Posterior cingulate gyrus (tissue), 11 donors: ENCODE data around the gene IL1RAPL2.

ENCODE experiments used
- DNase-seq, 10 donors: peaks; one replicate each; pipeline versions ENCODE4 v3.0.0 to v3.0.0-alpha.2; 2020 to 2021; ENCODE audit warnings: mixed read lengths in 3 of 10
- intact Hi-C: fragments of 100-400 bp; cut with DNase I; formaldehyde crosslinking; loops from one replicate; pipeline ENCODE4 v1.15.1; 2023

The IL1RAPL2 gene

DNA sequence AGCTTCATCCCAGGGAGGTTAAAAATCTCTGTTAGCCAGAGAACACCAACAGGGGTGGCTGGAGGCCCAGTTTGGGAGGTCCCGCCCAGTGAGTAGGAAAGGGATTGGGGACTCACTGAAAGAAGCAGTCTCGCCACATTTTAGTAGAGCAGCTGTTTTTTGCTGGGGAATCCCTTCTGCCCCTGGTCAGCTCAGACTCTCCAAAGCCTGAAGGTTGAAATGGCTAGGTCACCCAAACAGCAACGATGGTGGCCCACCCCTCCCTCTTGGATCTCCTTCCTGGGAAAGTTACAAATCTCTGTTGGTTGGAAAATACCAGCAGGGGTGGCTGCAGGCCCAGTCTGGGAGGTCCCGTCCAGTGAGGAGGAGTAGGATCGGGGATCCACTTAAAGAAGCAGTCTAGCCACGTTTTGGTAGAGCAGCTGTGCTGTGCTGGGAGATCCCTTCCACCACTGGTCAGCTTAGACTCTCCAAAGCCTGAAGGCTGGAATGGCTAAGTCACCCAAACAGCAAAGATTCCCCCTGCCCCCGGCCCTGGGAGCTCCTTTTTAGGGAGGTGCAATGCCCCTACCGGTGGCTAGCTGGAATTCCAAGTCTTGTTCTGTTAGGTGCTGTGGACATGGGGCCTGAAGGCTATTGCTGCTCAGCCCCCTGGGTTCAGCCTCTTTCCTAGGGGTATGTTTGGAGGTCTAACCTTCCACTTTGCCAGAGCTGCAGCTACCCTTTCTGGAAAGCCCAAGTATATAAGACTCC, 694.5 kb downstream of the IL1RAPL2 start:
- intact Hi-C loops, result no loop called here
- DNase-seq, result no peak

DNA sequence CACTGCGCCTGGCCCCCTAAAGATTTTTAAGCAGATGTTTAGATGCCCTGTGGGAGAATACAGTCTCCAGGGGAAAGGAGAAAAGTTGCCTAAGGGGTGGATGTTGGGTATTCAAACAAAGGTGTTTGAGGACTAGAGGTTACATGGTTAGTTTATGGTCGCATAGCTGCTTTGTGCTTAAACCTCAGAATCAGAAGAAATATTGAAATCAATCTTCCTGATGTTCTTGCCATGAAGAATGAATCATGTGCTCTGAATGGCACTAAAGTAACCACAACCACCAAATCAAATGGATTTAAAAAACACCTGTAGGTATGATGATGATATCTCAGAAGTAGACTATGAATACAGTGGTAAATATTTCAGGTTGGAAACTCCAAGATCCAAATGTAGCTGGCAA, 697.2 kb downstream of the IL1RAPL2 start:
- intact Hi-C loops, result no loop called here
- DNase-seq, result no peak

DNA sequence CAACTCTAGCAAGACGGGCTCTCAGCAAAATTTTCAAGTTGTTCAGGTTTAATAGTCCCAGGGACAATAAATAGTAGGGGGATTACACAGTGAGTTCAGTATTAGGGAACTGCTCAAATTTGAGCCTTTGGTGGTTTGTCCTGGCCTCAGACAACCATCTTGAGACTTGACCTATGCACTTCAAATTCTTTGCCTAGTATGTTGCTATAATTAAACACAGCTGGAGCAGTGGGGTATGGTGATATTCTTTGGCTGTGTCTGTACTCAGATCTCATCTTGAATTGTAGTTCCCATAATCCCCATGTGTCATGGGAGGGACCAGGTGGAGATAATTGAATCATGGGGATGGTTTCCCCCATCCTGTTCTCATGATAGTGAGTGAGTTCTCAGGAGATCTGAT, 697.8 kb downstream of the IL1RAPL2 start:
- intact Hi-C loops, result no loop called here
- no peak for DNase-seq

DNA sequence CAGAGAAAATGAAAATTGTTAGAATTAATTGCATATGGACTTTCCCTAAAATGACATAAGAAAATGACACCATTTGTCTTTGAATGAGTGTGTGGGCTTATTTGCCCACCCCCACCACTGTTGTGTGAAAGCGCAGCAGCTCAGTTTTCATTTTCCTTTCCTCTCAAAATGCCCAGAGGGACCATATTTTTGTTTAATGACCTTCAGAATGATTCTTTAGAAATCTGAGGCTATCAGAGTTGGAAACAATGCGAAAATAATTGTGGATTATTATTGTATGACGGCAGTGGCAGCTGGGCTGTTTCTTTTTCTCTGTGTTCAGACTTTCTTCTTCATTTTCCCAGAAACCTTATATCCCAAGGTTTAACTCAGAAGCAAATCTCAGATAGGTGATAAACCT, 699.1 kb downstream of the IL1RAPL2 start:
- intact Hi-C loops, result no loop called here
- DNase-seq, result no peak

DNA sequence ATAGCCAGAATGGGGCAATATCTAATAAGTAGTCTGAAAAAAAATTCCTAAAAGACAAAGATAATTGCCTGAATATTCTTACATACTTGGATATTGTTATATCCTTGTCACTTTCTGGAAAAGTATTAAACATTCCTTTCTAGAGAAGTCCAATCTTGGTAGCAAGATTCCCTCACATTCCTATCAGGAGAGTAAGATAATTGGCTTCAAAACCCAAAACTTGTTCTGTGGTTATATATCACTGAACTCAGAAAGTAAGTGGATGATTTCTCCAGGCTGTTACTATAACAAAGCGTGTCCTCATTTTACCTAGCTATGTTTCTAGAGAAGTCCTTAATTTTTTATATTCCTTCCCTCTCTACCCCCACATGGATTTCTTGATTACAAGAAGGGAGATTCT, 700.5 kb downstream of the IL1RAPL2 start:
- intact Hi-C loops, result no loop called here
- no peak for DNase-seq

DNA sequence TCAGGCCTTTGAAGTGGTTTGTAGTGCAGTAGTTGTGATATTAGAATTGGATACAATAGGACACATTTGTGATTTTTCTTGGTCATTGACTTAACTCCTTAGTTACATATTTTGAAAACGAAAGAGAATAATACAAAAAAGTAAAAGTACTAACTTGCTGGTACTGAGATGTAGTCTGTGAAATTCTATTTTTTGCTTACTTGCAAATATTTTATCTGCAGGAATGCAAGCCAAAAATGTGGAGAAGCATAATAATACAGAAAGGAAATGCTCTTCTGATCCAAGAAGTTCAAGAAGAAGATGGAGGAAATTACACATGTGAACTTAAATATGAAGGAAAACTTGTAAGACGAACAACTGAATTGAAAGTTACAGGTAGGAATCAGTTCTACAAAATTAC, 701.2 kb downstream of the IL1RAPL2 start:
- intact Hi-C loops, result no loop called here
- no peak for DNase-seq

DNA sequence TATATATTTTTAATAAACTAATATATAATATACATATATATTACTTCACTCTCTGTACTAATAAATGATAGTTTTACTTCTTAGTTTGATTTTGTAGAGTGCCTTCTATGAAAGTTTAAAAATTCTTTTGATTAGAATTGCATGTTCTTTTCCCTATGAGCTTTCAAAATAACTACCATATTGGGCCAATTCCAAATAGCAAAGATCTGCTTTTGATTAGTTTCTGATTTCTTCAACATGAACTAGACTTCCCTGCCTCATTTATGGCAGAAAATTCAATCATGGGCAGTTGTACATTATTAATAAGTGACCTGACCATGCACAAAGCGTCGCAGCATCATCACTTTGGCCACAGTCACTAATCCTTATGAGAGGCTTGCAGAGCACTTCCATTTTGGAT, 703.4 kb downstream of the IL1RAPL2 start:
- intact Hi-C loops, result no loop called here
- DNase-seq, result no peak

DNA sequence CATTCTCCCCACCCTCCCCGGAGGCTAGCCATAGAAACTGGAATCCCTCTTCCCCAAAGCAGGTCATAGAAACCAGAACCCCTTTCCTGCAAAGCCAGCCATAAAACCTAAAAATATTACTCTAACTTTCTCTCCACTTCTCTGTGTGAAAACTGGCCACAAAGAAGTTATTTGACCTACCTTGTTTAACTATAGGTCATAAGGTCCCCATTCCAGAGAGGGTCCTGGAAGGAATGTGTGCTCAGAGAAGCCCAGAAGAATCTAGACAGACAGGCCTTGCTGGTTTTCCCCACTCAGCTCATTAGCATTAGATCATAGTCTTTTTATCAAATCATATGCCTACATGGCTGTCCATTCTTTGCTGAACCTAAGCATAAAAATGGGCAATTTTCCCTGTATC, 707.3 kb downstream of the IL1RAPL2 start:
- no peak for DNase-seq
- intact Hi-C loops, result no loop called here

DNA sequence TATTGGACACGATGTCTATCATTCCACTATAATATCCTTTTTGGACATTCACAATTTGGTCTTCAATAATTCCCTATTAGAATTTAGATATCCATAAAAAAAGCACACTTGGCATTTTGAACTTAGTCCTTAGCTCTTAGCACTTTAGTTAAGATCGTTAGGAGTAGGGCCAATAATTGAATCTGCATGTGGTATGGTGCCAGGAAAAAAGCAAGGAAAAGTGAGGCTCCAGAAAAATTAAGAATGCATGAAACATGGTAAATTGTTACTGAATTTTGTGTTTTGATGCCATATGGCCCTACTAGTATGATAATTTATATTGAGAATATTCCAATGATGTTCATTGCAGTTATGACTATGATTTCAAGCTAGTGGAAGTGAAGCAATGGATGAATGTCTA, 708.1 kb downstream of the IL1RAPL2 start:
- intact Hi-C loops, result no loop called here
- DNase-seq, result no peak

DNA sequence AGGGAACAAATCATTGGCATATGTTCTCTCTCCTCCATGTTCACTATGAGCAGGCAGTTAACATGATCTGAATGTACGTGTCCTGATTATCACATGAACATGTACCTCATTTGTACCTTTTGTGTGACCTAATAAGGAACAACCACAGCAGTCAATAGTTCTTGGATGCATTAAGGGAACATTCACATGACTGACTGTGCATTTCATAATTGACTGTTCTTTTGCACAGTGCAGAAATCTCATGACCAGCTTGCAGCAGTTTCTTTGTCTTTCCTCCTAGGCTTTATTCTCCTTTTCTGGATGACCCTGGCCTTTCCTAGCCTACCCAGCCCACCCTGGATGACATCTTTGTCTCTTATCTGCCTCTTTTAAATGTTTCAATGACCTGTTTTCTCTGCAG, 711.1 kb downstream of the IL1RAPL2 start:
- DNase-seq, result no peak
- intact Hi-C loops, result no loop called here

DNA sequence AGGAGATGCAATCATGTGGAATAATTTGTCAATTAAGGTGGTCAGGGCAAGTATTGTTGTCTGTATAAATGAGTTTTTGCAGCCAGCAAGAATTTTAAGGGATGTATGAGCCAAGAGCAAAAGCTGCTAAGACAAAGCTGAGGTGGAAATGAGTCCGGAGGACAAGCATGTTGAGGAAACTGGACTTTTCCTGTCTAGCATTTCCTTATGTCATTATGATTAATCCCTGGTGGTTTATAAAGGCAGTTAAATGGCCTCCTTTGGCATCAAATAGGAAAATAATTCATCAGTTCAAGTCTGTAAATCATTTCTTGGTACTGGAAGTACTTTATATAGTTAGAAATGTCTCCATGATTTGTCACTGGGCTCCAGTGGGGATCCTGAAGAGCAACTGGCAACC, 716.1 kb downstream of the IL1RAPL2 start:
- intact Hi-C loops, result no loop called here
- DNase-seq, result no peak

DNA sequence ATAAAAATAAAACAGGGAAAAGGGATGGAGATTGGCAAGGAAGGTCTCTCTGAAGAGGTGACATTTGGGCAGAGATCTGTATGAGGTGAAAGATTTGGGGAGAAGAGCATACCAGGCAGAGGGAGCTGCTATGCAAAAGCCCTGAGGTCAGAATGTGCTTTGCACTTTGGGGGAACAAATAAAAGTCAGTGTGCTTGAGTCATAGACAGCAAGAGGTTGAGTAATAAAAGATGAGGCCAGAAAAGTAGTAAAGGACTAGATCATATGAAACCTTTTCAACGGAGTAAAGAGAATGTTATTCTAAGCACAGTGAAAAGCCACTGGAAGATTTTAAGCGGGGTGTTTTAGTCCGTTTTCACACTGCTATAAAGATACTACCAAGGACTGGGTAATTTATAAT, 731.0 kb downstream of the IL1RAPL2 start:
- intact Hi-C loops, result no loop called here
- DNase-seq, result no peak

DNA sequence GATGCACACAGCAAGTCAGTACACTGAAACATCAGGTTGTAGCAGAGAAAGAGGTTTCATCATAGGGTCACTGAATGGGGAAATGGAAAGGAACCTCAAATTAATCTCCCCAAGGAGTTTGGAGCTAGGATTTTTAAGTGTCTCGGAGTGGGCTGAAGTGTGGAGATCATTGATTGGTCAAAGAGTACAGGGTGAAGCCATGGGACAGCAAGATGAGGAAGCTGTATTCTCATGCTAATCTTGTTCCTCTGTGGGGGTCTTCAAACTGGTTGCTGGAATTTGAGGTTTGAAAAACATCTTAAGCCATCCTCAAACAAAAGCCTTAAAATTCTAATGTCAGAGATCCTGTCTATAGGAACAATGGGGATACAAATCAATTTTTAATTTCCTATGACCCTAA, 733.3 kb downstream of the IL1RAPL2 start:
- DNase-seq, result no peak
- intact Hi-C loops, result no loop called here

DNA sequence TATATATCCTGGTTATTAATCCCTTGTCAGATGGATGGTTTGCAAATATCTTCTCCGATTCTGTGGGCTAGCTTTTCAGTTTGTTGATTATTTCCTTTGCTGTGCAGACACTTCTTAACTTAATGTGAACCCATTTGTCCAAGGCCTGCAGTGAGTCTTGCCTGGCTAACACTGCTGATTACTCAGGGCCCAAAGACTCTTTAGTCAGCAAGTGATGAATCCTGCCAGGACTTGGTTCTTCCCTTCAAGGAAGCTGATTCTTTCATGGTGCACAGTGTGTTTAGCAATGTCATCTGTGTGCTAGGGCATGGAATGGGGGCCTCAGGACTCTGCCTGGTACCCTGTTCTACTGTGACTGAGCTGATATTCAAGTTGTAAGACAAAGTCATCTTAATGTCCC, 736.2 kb downstream of the IL1RAPL2 start:
- no peak for DNase-seq
- intact Hi-C loops, result no loop called here

DNA sequence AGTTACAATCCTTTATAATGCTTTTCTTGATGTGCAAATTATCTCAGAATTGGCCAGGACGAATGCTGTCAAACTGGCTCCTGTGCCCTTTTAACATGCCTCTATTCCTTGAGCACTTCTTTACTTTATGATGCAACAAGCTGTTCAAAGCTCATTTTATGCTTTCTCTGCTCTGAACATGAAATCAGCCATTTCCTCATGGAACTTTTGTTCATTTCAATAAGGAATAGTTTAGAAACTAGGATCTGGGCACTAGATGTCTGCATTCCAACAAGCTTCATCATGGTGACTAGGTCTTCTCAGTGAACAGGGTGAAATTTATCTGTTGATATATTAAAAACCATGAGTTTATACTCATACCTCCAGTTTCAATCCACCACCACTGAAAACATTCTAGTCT, 741.8 kb downstream of the IL1RAPL2 start:
- intact Hi-C loops, result no loop called here

DNA sequence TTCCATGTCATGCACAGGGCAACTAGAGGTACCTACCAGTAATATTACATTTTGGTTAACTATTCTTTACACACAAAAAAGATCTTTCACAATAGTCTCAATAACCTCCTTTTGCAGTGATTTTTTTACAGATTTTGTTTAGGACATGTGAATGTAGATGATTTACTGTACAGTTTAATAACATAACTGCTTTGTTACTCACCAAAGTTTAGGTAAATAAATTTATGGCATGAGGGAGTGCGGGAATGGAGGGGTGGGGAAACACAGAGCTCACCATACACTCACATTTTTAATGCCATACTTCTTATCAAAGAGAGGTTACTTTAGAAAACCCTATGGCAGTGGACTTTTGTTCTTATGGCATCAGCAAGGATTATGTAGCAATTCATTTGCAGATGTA, 747.6 kb downstream of the IL1RAPL2 start:
- no peak for DNase-seq
- intact Hi-C loops, result no loop called here

More for the DNA sequence above, 741.8 kb downstream of the IL1RAPL2 start:
- DNase-seq, result no peak

DNA sequence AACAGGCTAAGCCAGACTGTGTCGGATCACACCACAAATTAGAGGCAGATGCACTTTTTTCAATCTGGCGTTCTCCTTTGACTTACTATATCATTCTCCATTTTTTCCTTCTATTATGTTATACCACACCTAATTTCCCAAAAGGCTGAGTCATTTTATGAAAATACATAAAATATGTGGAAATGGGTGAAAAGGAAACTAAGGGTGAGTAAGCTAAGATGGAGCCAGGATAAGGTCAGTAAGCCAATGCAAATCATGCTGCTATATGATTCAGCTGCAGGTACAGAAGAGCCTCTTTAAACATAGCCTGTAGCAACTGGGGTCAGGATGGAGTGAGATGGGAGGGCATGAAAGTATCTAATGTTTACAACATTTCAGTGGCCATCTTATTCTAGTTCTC, 748.5 kb downstream of the IL1RAPL2 start:
- DNase-seq, result no peak
- intact Hi-C loops, result no loop called here

DNA sequence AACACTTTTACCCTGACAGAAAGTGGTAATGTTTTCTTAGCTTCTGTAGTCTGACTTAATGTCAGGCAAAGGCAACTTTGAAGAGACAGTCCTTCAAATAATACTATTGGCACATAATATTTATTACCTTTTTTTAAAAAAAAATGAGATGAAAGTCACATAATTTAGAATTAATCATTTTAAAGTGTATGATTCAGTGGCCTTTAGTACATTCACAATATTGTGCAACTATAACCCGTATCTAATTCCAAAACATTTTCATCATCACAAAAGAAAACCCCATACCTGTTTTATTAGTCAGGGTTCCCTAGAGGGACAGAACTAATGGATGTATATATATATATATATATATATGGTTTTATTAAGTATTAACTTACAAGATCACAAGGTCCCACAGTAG, 749.2 kb downstream of the IL1RAPL2 start:
- intact Hi-C loops, result no loop called here
- no peak for DNase-seq

DNA sequence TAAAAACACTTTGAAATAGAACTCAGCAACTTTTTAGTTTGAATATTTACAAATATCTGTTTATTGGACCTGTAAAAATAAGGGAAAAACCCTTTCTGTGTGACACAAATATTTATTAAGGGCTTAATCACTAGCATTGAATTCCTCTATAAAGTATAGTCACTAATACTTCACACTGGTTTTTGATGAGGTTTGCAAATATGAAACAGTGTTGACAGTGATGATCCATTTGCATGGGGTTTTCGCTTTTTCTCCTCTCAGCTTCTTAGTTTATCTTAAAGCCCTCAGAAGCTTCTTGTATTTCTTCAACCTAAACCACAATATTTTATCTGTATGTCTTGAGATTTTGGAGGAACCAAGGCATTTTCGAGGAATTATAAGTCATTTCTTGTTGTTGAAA, 751.1 kb downstream of the IL1RAPL2 start:
- intact Hi-C loops, result no loop called here
- DNase-seq, result no peak

DNA sequence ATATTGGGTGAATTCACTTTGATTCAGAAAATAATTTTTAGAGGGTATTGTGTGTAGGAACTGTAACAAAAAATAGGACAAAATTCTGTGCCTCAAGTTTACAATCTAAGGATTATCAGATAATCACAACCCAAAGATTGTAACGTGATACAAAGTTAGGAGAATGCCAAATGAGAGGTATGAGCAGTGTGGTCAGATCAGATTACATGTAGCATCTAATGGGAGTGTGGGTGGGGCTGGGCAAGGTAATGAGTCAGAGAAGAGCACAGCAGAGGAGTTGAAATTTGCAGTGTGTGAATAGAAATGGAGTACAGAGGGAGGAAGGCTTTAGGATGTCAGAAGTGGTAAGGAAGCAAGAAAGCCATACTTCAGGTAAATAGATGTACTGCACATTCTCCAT, 757.9 kb downstream of the IL1RAPL2 start:
- intact Hi-C loops, result no loop called here
- no peak for DNase-seq

DNA sequence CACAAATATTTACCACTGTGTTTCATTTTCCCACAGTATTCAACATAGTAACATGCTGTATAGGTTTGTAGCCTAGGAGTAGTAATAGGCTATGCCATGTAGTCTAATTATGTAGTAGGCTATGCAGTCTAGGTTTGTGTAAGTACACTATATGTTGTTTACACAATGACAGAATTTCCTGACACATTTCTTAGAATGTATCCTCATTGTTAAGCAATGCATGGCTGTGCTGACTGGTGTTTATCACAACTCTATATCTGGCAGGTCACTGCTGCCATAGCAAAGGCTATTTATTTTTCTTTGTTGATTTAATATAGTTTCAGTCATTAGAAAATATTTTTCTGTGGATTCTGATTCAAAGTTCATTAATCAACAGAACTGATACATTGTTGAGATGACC, 762.8 kb downstream of the IL1RAPL2 start:
- no peak for DNase-seq
- intact Hi-C loops, result no loop called here

DNA sequence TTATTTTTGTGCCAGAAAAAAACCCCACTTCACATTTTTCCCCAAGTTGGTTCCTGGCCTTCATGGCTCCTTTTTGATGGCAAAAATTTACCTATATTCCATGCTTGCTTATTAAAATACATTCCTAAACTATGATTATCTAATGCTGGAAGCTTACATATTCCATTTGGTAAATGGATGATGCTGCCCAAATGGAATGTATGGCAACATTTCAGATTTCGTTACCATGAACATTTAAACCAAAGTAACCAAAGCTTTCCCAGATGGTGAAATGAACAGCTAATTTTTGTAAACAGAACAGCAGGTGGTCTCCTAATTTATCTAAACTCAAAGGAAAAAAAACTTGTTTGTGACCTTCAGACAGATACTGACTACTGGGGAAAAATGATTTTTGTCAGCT, 765.2 kb downstream of the IL1RAPL2 start:
- intact Hi-C loops, result no loop called here
- DNase-seq, result no peak

DNA sequence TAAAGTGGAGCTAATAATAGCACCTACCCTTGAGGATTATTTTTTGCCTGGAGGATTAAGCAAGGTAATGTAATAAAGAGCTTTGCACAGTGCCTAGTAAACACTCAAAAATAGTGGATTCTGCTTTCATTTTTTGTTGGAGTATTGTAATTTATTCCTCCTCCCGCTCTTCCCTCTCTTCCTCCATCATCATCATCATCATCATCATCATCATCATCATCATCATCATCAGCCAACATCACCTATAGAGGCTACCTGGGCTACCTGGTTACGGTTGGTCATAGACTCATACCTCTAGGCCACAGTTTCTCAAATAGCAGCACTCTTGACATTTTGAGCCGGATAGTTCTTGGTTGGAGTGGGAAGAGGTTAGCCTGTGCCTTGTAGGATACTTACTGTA, 781.4 kb downstream of the IL1RAPL2 start:
- intact Hi-C loops, result no loop called here
- no peak for DNase-seq
